Measurements from ENCODE around the gene RCN2.

Gene RCN2

GRCh38 chr15:77001966-77002365 lies 70.4 kb downstream of the RCN2 start:
- TF ChIP-seq FOXM1 (IDR thresholded peaks at IDR 0.05; ENCODE audit: borderline replicate concordance, low read depth) (no peak), TCF12 (IDR thresholded peaks at IDR 0.05; ENCODE audit: low read depth) (no peak), REST (IDR thresholded peaks at IDR 0.05; ENCODE audit: low read depth) (no peak), EGR1 (IDR thresholded peaks at IDR 0.05) (no peak), YY1 (IDR thresholded peaks at IDR 0.05; ENCODE audit: low read depth) (no peak)

DNA sequence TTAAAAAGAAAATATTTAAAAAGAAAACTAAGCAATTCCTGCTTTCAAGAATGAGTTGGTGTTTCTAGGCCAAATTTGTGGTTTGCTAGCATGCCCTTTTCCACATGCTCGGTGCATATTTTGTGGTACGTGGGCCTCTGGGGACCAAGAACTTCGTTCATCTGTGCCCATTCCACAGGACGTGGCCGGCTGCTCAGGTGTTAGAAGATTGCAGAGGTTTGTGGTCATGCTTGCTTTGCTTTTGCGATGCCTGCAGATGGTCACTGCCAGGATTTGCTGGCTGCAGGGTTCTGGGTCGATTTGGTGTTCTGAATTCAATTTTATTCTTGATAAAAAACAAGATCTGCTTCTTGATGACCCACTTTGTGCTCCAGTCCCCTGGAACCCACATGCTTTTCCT lies 70.9 kb downstream of the RCN2 start:
- no peak for TF ChIP-seq MAX (IDR thresholded peaks at IDR 0.05)
- no peak for TF ChIP-seq ZBTB7A (IDR thresholded peaks at IDR 0.05; ENCODE audit: low read depth)
- no peak for TF ChIP-seq TEAD4 (IDR thresholded peaks at IDR 0.05)
- TF ChIP-seq TCF12 (IDR thresholded peaks at IDR 0.05; ENCODE audit: low read depth), result no peak
- TF ChIP-seq FOXM1 (IDR thresholded peaks at IDR 0.05; ENCODE audit: borderline replicate concordance, low read depth), result no peak
- TF ChIP-seq, protein P1, sequence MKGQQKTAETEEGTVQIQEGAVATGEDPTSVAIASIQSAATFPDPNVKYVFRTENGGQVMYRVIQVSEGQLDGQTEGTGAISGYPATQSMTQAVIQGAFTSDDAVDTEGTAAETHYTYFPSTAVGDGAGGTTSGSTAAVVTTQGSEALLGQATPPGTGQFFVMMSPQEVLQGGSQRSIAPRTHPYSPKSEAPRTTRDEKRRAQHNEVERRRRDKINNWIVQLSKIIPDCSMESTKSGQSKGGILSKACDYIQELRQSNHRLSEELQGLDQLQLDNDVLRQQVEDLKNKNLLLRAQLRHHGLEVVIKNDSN (IDR thresholded peaks at IDR 0.05), result no peak
- no peak for TF ChIP-seq EGR1 (IDR thresholded peaks at IDR 0.05)
- TF ChIP-seq REST (IDR thresholded peaks at IDR 0.05; ENCODE audit: low read depth), result no peak
- TF ChIP-seq CREB1 (IDR thresholded peaks at IDR 0.05; ENCODE audit: low read depth), result no peak

GRCh38 chr15:77002954-77003912 lies 71.7 kb downstream of the RCN2 start:
- TF ChIP-seq CEBPB (IDR thresholded peaks at IDR 0.05), result no peak
- no peak for TF ChIP-seq CREB1 (IDR thresholded peaks at IDR 0.05; ENCODE audit: low read depth)
- no peak for TF ChIP-seq TCF12 (IDR thresholded peaks at IDR 0.05; ENCODE audit: low read depth)
- no peak for TF ChIP-seq EGR1 (IDR thresholded peaks at IDR 0.05)
- TF ChIP-seq NFIC (IDR thresholded peaks at IDR 0.05), result no peak
- no peak for TF ChIP-seq YY1 (IDR thresholded peaks at IDR 0.05; ENCODE audit: low read depth)
- no peak for TF ChIP-seq TAF1 (IDR thresholded peaks at IDR 0.05; ENCODE audit: low read depth)
- TF ChIP-seq, protein P1 (IDR thresholded peaks at IDR 0.05), result no peak
- no peak for TF ChIP-seq RAD21 (IDR thresholded peaks at IDR 0.05; ENCODE audit: low read depth)
- TF ChIP-seq EP300 (IDR thresholded peaks at IDR 0.05; ENCODE audit: borderline replicate concordance), result no peak

All from Ishikawa (cell line).